HEK293T (cell line): Measurements from ENCODE around the gene VSTM2L.

Source experiments
- ARNT ChIP-seq: fragments of 450-650 bp; IDR thresholded peaks from 2 replicates; pipeline ENCODE4 v1.6.1; 2017; ENCODE audit warnings: mild to moderate bottlenecking
- BHLHE40 ChIP-seq: fragments of 450-650 bp; IDR thresholded peaks from 2 replicates; pipeline ENCODE4 v1.6.1; 2016; ENCODE audit warnings: mild to moderate bottlenecking, moderate library complexity, borderline replicate concordance
- ELF4 ChIP-seq: fragments of 450-650 bp; IDR thresholded peaks from 2 replicates; pipeline ENCODE4 v1.6.1; 2017; ENCODE audit warnings: antibody characterized with exemption
- FOXA1 ChIP-seq: fragments of 450-650 bp; IDR thresholded peaks from 2 replicates; pipeline ENCODE4 v1.6.1; 2016; ENCODE audit warnings: mild to moderate bottlenecking
- FOXM1 ChIP-seq: fragments of 450-650 bp; IDR thresholded peaks from 2 replicates; pipeline ENCODE4 v1.6.1; 2017; ENCODE audit warnings: mild to moderate bottlenecking, borderline replicate concordance
- NFRKB ChIP-seq: fragments of 450-650 bp; IDR thresholded peaks from 2 replicates; pipeline ENCODE4 v1.6.1; 2016; ENCODE audit warnings: mild to moderate bottlenecking, moderate library complexity
- TARDBP ChIP-seq: fragments of 450-650 bp; IDR thresholded peaks from 2 replicates; pipeline ENCODE4 v1.6.1; 2016

DNA sequence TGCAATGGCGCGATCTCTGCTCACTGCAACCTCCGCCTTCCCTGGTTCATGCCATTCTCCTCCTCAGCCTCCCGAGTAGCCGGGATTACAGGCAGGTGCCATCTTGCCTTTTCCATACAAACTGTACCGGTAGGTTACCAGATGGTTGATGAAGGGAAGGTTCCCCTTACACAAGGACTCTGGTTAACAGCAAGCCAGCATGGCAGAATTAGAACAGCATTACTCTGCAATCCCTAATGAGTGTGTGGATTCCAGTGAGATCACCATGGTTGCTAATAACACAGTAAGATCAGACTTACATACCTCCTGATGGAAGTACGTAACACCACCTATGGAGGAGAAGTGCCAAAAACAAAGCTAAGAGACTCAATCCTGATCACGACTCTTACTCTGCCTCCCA, 78.6 kb downstream of the VSTM2L start:
- TF ChIP-seq ARNT (no peak), FOXA1 (no peak), TARDBP (no peak), FOXM1 (no peak), NFRKB (no peak), ELF4 (no peak), BHLHE40 (no peak)
